Activated CD4-positive, alpha-beta T cell treated with anti-CD3 and anti-CD28 coated beads, Interleukin-2, Interleukin-4, amounts not matched to agents 100 ng/mL and 50 ng/mL, durations not matched to agents 16 hours and 8 hours (primary cell): Measurements from ENCODE around the gene LRRFIP2.
"Not testable (repeated sequence)": the region's sequence is repeated elsewhere in the genome, so short reads cannot be mapped to it uniquely, and the experiment has no call there.

ENCODE experiments used
- DNase-seq: peaks from one replicate; pipeline ENCODE4 v3.0.0-alpha.2; 2020; ENCODE audit warnings: low spot score

The LRRFIP2 gene

GRCh38 chr3:37067577-37067976 is 106.8 kb downstream of the LRRFIP2 start:
- DNase-seq: no peak

- no peak for DNase-seq
Measured at GRCh38 chr3:37064747-37065146, 109.6 kb downstream of the LRRFIP2 start.

GRCh38 chr3:37058117-37058516 is 116.3 kb downstream of the LRRFIP2 start:
- no peak for DNase-seq

- no peak for DNase-seq
Measured at GRCh38 chr3:37056826-37057225, 117.6 kb downstream of the LRRFIP2 start.

- not testable (repeated sequence) for DNase-seq
Measured at GRCh38 chr3:37055077-37055476, 119.3 kb downstream of the LRRFIP2 start.

- DNase-seq: peak; percentile 19
Measured at GRCh38 chr3:37054370-37054769, 120.0 kb downstream of the LRRFIP2 start.

- no peak for DNase-seq
Measured at GRCh38 chr3:37053753-37054152, 120.6 kb downstream of the LRRFIP2 start.

GRCh38 chr3:37053337-37053736 is 121.0 kb downstream of the LRRFIP2 start:
- no peak for DNase-seq

- no peak for DNase-seq
Measured at GRCh38 chr3:37052860-37053259, 121.5 kb downstream of the LRRFIP2 start.

GRCh38 chr3:37050282-37050681 is 124.1 kb downstream of the LRRFIP2 start:
- no peak for DNase-seq

- DNase-seq: not testable (repeated sequence)
Measured at GRCh38 chr3:37042712-37043111, 131.7 kb downstream of the LRRFIP2 start.

GRCh38 chr3:37041546-37042195 is 132.7 kb downstream of the LRRFIP2 start:
- DNase-seq: no peak

GRCh38 chr3:37040231-37040630 is 134.2 kb downstream of the LRRFIP2 start:
- DNase-seq: no peak

GRCh38 chr3:37039161-37039846 is 135.1 kb downstream of the LRRFIP2 start:
- no peak for DNase-seq

- no peak for DNase-seq
Measured at GRCh38 chr3:37037352-37037751, 137.0 kb downstream of the LRRFIP2 start.

GRCh38 chr3:37032961-37033360 is 141.4 kb downstream of the LRRFIP2 start:
- no peak for DNase-seq

GRCh38 chr3:37031096-37031682 is 143.2 kb downstream of the LRRFIP2 start:
- DNase-seq: no peak

GRCh38 chr3:37030588-37030987 is 143.8 kb downstream of the LRRFIP2 start:
- no peak for DNase-seq

GRCh38 chr3:37029516-37030163 is 144.7 kb downstream of the LRRFIP2 start:
- DNase-seq: no peak

GRCh38 chr3:37029111-37029510 is 145.3 kb downstream of the LRRFIP2 start:
- no peak for DNase-seq

- no peak for DNase-seq
Measured at GRCh38 chr3:37028329-37028728, 146.1 kb downstream of the LRRFIP2 start.

GRCh38 chr3:37026851-37027250 is 147.5 kb downstream of the LRRFIP2 start:
- DNase-seq: no peak
